ENCODE data around the gene SENP5.

- TF ChIP-seq, protein P1, sequence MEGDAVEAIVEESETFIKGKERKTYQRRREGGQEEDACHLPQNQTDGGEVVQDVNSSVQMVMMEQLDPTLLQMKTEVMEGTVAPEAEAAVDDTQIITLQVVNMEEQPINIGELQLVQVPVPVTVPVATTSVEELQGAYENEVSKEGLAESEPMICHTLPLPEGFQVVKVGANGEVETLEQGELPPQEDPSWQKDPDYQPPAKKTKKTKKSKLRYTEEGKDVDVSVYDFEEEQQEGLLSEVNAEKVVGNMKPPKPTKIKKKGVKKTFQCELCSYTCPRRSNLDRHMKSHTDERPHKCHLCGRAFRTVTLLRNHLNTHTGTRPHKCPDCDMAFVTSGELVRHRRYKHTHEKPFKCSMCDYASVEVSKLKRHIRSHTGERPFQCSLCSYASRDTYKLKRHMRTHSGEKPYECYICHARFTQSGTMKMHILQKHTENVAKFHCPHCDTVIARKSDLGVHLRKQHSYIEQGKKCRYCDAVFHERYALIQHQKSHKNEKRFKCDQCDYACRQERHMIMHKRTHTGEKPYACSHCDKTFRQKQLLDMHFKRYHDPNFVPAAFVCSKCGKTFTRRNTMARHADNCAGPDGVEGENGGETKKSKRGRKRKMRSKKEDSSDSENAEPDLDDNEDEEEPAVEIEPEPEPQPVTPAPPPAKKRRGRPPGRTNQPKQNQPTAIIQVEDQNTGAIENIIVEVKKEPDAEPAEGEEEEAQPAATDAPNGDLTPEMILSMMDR (IDR thresholded peaks at IDR 0.05) = no peak
- TF ChIP-seq ZFX (IDR thresholded peaks at IDR 0.05; ENCODE audit: borderline replicate concordance) = no peak
Observed at GRCh38 chr3:196979545-196979944, 111.8 kb downstream of the SENP5 start.
